AG09309 (cell line): ENCODE data around the gene RBMS2.
"Not testable (repeated sequence)": the region's sequence is repeated elsewhere in the genome, so short reads cannot be mapped to it uniquely, and the experiment has no call there.

Experiments used
- DNase-seq: peaks from one replicate; pipeline ENCODE4 v3.0.0-alpha.2; 2010; ENCODE audit warnings: low read depth
- H3K4me3 ChIP-seq: 2 replicates; pipeline ENCODE4 v1.5.1; 2011; ENCODE audit warnings: mild to moderate bottlenecking, low read depth, low read length, moderate library complexity; ENCODE audit not compliant: control insufficient read depth
- TF ChIP-seq, protein P1 (sequence below): IDR thresholded peaks from 2 replicates; pipeline ENCODE4 v1.5.1; 2011; ENCODE audit warnings: mild to moderate bottlenecking, low read depth, low read length, inconsistent platforms; ENCODE audit not compliant: insufficient read depth, control insufficient read depth; ENCODE audit errors: missing control alignments

The RBMS2 gene

GRCh38 chr12:56568146-56568545 lies 46.5 kb downstream of the RBMS2 start:
- no peak overlapping the region for H3K4me3 ChIP-seq
- TF ChIP-seq, protein P1, sequence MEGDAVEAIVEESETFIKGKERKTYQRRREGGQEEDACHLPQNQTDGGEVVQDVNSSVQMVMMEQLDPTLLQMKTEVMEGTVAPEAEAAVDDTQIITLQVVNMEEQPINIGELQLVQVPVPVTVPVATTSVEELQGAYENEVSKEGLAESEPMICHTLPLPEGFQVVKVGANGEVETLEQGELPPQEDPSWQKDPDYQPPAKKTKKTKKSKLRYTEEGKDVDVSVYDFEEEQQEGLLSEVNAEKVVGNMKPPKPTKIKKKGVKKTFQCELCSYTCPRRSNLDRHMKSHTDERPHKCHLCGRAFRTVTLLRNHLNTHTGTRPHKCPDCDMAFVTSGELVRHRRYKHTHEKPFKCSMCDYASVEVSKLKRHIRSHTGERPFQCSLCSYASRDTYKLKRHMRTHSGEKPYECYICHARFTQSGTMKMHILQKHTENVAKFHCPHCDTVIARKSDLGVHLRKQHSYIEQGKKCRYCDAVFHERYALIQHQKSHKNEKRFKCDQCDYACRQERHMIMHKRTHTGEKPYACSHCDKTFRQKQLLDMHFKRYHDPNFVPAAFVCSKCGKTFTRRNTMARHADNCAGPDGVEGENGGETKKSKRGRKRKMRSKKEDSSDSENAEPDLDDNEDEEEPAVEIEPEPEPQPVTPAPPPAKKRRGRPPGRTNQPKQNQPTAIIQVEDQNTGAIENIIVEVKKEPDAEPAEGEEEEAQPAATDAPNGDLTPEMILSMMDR: no peak
- DNase-seq: no peak

DNA sequence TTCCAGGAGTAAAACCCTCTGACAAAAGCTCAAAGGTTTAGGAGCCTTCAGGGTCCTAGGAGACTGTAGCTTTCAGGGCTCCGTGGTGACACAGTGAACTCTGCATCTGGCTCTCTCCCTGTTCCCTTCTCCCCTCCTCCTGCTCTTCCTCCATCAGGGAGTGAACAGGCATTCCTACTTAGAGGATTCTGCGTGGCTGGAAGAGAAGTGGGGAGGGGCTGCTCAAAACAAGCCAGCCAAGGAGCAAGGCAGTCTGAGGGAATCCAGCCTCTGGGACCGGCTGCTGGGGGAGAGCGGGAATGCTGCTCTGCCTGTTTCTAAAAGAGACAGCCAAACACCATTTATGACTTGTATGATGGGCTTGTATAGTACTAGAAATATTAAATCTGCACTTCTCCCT lies 49.5 kb downstream of the RBMS2 start:
- TF ChIP-seq, protein P1: no peak
- H3K4me3 ChIP-seq: no peak overlapping the region
- DNase-seq: no peak

GRCh38 chr12:56572288-56572687 lies 50.7 kb downstream of the RBMS2 start:
- no peak overlapping the region for H3K4me3 ChIP-seq
- DNase-seq: no peak
- TF ChIP-seq, protein P1: no peak

DNA sequence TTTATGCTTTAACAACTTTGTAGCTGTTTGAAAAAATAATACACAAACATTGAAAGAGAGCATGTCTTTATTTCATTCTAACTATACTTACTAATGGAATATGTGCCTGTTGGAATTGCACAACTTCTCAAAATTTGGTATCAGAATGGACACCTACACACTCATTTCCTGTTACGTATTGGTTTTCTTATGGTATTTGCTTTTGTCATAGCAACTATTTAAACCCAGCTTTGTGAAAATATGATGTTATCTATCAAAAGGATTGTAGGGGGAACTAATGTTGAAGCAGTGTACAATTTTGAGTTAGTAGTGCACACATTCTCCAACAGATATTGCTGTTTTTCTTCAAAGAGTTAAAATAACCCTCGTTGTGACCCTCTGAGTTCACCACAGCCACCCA lies 52.6 kb downstream of the RBMS2 start:
- TF ChIP-seq, protein P1: no peak
- DNase-seq: no peak
- H3K4me3 ChIP-seq: no peak overlapping the region

DNA sequence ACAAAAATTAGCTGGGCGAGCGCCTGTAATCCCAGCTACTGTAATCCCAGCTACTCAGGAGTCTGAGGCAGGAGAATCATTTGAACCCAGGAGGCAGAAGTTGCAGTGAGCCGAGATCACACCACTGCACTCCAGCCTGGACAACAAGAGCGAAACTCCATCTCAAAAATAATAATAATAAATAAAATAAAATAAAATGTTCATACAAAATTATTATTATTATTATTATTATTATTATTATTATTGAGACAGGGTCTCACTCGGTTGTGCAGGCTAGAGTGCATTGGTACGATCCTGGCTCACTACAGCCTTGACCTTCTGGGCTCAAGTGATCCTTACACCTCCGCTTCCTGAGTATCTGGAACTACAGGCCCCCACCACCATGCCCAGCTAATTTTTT lies 55.6 kb downstream of the RBMS2 start:
- DNase-seq, H3K4me3 ChIP-seq: not testable (repeated sequence)

- TF ChIP-seq, protein P1: no peak
- H3K4me3 ChIP-seq: no peak overlapping the region
- no peak for DNase-seq
Observed at GRCh38 chr12:56578983-56579546, 57.4 kb downstream of the RBMS2 start.

- DNase-seq: no peak
- TF ChIP-seq, protein P1: no peak
- no peak overlapping the region for H3K4me3 ChIP-seq
Observed at GRCh38 chr12:56581418-56582145, 60.0 kb downstream of the RBMS2 start.
